Nephron progenitor cell (in vitro differentiated cells): Measurements from ENCODE around the gene SNW1.
A peak's percentile ranks its signal among the peaks of the same experiment; 100 is the strongest.

Experiments
- DNase-seq: peaks from one replicate; pipeline ENCODE4 v3.0.0; 2021
- H3K27ac Mint-ChIP-seq: 2 replicates; pipeline ENCODE4 v1.8.0; 2021; ENCODE audit warnings: mild to moderate bottlenecking, moderate library complexity, mixed read lengths
- H3K27me3 Mint-ChIP-seq: 2 replicates; pipeline ENCODE4 v1.8.0; 2021; ENCODE audit warnings: mild to moderate bottlenecking, low read depth, mixed read lengths; ENCODE audit not compliant: poor library complexity
- H3K36me3 Mint-ChIP-seq: 2 replicates; pipeline ENCODE4 v1.8.0; 2021; ENCODE audit warnings: low read depth, mixed read lengths
- H3K4me1 Mint-ChIP-seq: 2 replicates; pipeline ENCODE4 v1.8.0; 2021; ENCODE audit warnings: mixed read lengths
- H3K4me3 Mint-ChIP-seq: 2 replicates; pipeline ENCODE4 v1.8.0; 2021; ENCODE audit warnings: mild to moderate bottlenecking, moderate library complexity, mixed read lengths
- H3K9me3 Mint-ChIP-seq: 2 replicates; pipeline ENCODE4 v1.8.0; 2021; ENCODE audit warnings: mild to moderate bottlenecking, moderate library complexity, mixed read lengths
- CTCF ChIP-seq: fragments of 200-600 bp; sonication (generic); IDR thresholded peaks from 2 replicates; pipeline ENCODE4 v1.5.0; 2021; ENCODE audit warnings: antibody characterized with exemption

The SNW1 gene

DNA sequence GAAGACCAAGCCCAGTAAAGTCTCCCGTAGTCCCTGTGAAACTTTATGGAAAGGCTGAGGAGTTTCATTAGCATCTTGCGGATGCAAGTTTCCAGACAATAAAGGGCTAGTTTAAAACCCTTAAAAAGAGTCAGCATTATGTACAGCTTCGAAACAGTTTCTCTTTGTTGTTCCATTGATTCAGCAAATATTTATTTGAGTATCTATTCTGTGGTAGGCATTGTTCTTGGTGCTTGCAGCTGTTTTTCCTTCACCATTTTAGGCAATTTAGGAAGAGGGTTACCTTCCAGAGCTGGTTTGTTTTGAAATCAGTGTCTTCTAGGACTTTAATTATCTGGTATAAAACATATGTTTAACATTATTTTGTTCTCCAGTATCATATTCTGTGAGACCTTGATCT is 51.5 kb downstream of the SNW1 start:
- no peak for TF ChIP-seq CTCF
- Mint-ChIP-seq H3K4me1 (peaks cover 36% of the 10 kb centered on the region), H3K4me3 (peak overlapping the region; percentile 99), H3K36me3 (peaks cover 17% of the 10 kb centered on the region), H3K9me3 (no peaks in the 10 kb centered on the region), H3K27me3 (no peaks in the 10 kb centered on the region), H3K27ac (no peak overlapping the region)
- no peak for DNase-seq

DNA sequence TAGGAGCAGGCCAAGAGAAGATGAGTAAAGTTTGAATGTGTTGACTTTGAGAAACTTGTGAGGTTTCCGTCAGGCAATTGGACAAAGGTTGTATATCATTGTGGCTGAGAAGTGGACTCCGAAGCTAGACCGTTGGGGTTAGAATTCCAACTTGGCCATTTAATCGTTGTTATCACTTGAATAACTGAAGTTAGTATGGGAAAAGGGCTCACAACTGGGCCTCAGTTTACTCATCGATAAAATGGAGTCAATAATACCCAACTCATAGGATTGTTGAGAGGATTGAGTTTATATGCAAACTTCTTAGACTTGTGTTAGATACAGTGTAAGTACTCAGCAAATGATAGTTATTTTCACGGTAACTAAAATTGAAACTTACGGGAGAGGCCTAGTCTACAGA is 52.2 kb downstream of the SNW1 start:
- Mint-ChIP-seq H3K9me3 (no peaks in the 10 kb centered on the region), H3K4me1 (peaks cover 36% of the 10 kb centered on the region), H3K27ac (peak overlapping the region; percentile 94), H3K27me3 (no peaks in the 10 kb centered on the region), H3K36me3 (peaks cover 16% of the 10 kb centered on the region), H3K4me3 (peak overlapping the region; percentile 99)
- no peak for DNase-seq
- no peak for TF ChIP-seq CTCF

DNA sequence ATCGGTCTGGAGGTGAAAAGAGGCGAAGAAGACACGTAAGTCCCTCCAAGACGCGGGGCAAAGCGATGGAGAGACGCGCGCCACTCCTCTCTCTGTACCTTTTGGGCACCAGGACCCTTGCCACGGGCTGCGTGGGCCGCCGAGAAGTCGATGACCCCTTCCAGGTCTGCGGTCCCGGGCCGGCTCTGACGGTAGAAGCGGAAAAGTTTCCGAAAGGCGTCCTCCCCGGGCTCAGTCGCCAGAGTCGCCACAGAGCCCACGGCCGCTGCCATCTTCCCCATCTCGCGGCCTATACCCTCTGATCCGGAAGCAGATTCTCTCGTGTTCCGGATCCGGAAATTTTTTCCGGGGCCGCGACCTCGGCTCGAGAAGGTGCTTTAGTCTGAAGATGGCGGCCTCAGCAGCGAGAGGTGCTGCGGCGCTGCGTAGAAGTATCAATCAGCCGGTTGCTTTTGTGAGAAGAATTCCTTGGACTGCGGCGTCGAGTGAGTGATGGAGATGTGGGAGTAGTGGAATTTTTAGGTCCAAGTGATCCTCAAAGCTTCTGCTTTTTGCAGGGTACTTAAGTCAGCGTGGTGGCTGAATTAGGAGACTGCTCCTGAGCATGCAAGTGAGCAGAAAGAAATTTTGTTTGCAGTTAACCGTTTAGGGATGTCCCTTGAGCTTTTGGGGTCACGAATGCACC is 53.1 kb downstream of the SNW1 start, which contains the start of the genes ALKBH1 and SLIRP:
TSS of gene ALKBH1 (minus strand) at position 300 of the 685 bp plus-strand sequence. CDS start at position 281, 19 bp downstream.
TSS of gene SLIRP (plus strand) at position 380 of the 685 bp plus-strand sequence. CDS start at position 389, 9 bp downstream.
- H3K4me1 Mint-ChIP-seq = peaks cover 36% of the 10 kb centered on the region
- TF ChIP-seq CTCF = no peak
- DNase-seq = peak; percentile 85
- H3K4me3 Mint-ChIP-seq = peak within 1 kb of the TSS; percentile 99
- peak within 1 kb of the TSS; percentile 94 for H3K27ac Mint-ChIP-seq
- H3K27me3 Mint-ChIP-seq = no peaks in the 10 kb centered on the region
- H3K9me3 Mint-ChIP-seq = no peaks in the 10 kb centered on the region
- H3K36me3 Mint-ChIP-seq = peaks cover 11% of the 10 kb centered on the region

- peaks cover 7% of the 10 kb centered on the region for H3K36me3 Mint-ChIP-seq
- TF ChIP-seq CTCF = no peak
- no peaks in the 10 kb centered on the region for H3K27me3 Mint-ChIP-seq
- peaks cover 36% of the 10 kb centered on the region for H3K4me1 Mint-ChIP-seq
- no peak for DNase-seq
- H3K27ac Mint-ChIP-seq = peak overlapping the region; percentile 94
- H3K9me3 Mint-ChIP-seq = no peaks in the 10 kb centered on the region
- peak overlapping the region; percentile 99 for H3K4me3 Mint-ChIP-seq
These were observed 53.6 kb downstream of the SNW1 start for GRCh38 chr14:77707355-77707723.

DNA sequence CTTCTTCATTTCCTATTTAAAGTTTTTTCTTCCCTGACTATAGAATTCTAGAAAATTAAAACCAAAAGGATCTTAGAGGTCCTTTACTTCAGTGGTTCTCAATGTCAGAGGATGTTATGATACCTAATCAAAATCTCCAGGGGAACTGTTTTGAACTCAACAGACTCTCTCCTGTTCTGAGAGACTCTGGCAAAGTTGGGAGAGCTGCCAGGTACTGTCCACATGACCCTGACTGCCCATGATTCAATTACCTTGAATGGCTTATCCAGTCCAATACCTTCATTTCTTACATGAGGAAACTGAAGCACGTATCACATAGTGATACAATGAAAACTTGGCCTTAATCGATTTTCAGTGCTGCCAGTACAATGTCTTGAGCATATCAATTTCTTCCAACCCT is 69.7 kb downstream of the SNW1 start:
- no peak overlapping the region for H3K4me3 Mint-ChIP-seq
- no peak overlapping the region for H3K27ac Mint-ChIP-seq
- no peaks in the 10 kb centered on the region for H3K27me3 Mint-ChIP-seq
- no peaks in the 10 kb centered on the region for H3K9me3 Mint-ChIP-seq
- no peak for TF ChIP-seq CTCF
- H3K36me3 Mint-ChIP-seq = peaks cover 58% of the 10 kb centered on the region
- no peak for DNase-seq
- no peaks in the 10 kb centered on the region for H3K4me1 Mint-ChIP-seq

DNA sequence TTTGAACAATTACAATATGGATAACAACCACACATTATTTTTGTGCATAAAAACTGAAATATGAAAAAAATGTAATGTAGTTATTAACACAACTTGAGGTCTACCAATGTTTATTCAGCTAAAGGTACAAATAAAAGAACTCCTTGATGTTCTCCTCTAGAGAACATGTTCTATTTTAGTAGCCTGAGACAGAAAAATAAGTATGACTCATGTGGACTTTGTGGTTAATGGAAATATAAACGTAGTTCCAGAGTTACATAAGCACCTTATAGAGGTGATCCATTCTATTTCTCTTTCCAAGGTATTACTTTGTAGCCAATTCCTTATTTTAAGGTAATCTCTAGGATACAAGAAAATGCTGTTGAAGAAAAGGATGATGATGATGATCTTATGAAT is 78.8 kb downstream of the SNW1 start:
- DNase-seq = no peak
- Mint-ChIP-seq H3K27ac (no peak overlapping the region), H3K36me3 (peaks cover 44% of the 10 kb centered on the region), H3K4me3 (no peak overlapping the region), H3K9me3 (no peaks in the 10 kb centered on the region), H3K27me3 (no peaks in the 10 kb centered on the region), H3K4me1 (no peaks in the 10 kb centered on the region)
- TF ChIP-seq CTCF = no peak
